Activated CD4-positive, alpha-beta T cell treated with anti-CD3 and anti-CD28 coated beads for 1 hour (primary cell): Measurements from ENCODE around the gene TRIO.

Experiments used
- DNase-seq: peaks from one replicate; pipeline ENCODE4 v3.0.0-alpha.2; 2020

TRIO gene

DNA sequence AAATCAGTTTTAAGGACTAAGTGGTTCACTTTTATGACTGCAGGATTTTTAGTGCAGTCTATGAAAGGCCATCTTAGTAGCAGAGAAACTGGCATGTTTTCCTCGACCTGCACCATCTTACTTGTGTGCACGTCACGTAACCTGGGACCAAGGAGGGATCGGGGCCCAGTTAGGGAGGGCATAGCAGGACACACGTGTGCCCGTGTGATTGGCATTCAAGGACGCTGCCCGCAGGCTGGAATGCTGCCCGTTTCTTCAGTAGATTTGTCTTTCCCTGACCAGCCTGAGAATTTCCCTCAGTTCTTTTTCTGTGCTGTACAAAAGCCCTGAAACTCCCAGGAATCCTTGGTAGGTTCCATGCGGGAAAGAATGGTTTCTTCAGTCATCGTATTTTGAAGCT, 196.3 kb downstream of the TRIO start:
- no peak for DNase-seq

- no peak for DNase-seq
Observed at GRCh38 chr5:14341571-14342230, 198.6 kb downstream of the TRIO start.

DNA sequence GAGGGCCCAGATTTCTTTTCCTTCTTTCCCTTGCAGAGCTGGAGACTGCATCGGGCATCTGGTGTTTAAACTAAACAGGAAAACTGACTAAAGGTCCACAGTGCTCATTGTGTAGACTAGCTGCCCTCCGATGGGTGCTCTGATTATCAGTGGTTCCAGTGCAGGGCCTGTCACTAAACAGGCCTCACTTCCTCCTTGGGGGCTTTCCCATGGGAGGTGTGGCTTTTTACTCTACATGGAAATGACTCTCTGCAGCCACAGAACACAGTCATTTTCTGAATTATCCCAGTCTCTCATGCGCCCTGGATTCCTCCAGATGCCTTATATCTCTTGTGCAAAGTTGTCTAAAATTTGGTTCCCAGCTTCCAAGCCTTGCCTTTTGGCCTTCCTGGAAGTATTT, 199.2 kb downstream of the TRIO start:
- DNase-seq: no peak

- no peak for DNase-seq
Observed at GRCh38 chr5:14343376-14343775, 200.2 kb downstream of the TRIO start.

GRCh38 chr5:14347522-14347921, 204.4 kb downstream of the TRIO start:
- no peak for DNase-seq

GRCh38 chr5:14348142-14348541, 205.0 kb downstream of the TRIO start:
- DNase-seq: no peak

DNA sequence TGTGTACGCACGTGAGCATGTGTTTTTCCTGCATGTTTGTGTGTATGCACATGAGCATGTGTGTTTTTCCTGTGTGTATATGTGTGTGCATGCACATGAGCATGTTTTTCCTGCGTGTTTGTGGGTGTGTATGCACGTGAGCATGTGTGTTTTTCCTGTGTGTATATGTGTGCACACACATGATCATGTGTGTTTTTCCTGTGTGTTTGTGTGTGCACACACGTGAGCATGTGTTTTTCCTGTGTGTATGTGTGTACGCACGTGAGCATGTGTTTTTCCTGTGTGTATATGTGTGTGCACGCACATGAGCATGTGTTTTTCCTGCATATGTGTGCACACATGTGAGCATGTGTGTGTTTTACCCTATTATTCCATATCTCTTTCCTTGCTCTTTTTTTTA, 205.9 kb downstream of the TRIO start:
- no peak for DNase-seq

DNA sequence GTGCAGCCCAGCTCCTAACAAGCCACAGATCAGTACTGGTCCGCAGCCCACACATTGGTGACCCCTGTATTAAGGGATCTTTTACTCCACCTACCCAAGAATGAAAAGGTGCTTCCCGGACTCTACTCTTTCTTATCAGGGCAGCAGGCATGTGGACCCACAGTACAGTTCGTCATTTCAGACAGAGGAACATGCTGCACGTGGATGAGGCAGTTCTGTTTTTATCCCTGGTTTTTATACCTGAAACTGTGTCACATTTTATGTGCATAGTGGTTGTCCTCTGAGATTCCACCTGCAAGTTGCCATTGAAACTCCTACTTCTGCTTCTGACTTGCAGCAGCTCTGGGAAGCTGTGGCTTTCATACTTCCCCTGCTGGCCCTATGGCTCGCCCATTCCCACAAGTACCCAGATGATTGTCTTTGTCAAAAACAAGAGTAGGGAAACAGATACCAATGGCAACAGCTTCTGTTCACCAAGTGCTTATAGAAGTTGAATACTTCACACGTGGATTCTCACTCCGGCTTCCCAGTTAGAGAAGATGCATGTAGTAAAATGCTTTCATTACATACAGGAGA, 208.0 kb downstream of the TRIO start:
- no peak for DNase-seq

GRCh38 chr5:14351845-14352712, 208.9 kb downstream of the TRIO start:
- DNase-seq: peak; percentile 42

DNA sequence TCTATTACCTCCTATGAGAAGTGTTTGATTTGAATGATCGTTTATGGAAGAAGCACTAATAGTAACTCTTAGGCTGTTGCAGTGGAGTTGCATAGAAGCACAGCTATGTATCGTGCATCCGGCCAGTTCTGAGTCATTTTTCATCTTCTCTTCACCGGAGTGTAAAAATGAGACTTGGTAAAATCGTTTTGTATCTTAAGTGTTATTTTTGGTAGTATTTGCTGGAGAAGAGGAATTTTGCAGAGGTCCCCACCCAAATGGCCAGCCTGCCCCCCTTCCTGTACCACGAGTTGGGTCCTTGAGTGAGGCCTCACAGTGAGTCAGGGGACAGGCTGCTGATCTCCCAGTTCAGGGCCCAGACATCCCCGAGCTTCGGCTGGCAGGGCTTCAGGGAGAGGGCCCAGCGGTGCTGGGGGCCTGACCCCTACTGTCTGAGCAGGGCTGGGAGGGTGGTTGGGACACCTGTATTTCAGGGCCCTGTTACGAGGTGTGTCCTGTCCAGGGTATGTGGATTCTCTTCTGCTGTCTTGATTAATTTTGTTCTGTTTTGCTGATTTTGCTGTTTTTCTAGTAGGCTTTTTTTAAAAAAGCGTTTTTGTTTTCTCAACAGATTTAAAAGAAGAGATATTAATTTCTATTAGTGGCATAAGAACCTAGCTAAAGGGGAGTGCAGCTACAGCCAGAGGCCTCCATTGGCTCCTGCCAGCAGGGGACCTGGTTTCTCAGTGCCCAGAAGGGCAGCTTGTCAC, 210.8 kb downstream of the TRIO start:
- no peak for DNase-seq

GRCh38 chr5:14355391-14355790, 212.2 kb downstream of the TRIO start:
- no peak for DNase-seq

GRCh38 chr5:14356305-14356704, 213.2 kb downstream of the TRIO start:
- no peak for DNase-seq

GRCh38 chr5:14357441-14357840, 214.3 kb downstream of the TRIO start:
- DNase-seq: no peak

GRCh38 chr5:14357851-14358250, 214.7 kb downstream of the TRIO start:
- no peak for DNase-seq

DNA sequence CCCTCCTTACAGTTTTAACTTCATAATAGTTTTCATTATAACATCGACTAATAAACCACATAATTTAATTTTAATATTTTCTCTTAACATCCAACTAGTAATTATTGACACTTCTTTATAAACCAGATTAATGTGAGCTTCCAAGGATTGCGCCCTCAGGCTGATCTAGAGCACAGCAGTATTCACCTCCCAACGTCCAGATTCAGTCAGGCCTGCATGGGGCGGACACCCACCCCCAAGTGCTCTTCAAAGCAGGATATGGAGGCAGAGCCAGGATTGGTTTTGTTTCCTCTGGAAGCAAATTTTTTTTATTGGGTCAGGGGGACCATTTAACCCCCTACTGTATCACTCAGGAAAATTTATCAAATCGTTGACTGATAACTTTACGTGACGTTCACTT, 215.4 kb downstream of the TRIO start:
- no peak for DNase-seq

GRCh38 chr5:14359069-14360043, 216.2 kb downstream of the TRIO start:
- no peak for DNase-seq

DNA sequence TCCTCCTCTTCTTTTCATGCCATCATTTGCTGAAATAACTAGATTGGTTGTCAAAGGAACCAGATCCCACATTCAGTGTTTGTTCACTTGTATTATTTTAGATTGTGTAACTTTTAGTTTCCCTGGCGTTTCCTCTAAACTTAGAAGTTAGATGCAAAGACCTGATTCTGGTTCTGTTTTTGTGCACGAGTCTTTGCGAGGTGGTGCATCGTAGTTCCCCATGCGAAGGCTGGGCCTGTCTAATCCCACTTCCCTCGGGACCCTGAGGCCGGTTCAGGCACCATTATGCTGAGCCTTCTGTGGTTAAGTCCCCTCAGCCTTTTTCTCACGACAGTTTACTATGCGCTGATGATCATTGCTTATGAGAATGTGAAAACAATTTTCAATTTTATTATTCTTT, 219.3 kb downstream of the TRIO start:
- no peak for DNase-seq

DNA sequence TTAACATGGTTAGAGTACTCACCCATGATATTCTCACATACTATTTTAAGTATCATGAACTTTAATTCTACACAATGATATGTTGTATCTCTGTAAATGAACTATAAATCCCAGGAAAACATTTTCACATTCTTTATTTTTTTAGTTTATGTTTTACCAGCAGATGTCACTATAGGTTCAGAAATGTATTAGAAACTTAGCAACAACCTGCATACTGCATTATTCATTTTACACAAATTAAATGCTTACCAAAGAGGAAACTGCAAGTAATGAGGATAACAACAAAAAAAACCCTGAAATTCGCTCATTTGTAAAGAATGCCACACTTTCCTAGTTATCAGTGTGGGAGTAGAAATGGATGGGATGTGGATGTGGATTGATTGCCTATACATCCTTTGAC, 221.0 kb downstream of the TRIO start:
- no peak for DNase-seq

GRCh38 chr5:14364576-14365472, 221.7 kb downstream of the TRIO start:
- no peak for DNase-seq

DNA sequence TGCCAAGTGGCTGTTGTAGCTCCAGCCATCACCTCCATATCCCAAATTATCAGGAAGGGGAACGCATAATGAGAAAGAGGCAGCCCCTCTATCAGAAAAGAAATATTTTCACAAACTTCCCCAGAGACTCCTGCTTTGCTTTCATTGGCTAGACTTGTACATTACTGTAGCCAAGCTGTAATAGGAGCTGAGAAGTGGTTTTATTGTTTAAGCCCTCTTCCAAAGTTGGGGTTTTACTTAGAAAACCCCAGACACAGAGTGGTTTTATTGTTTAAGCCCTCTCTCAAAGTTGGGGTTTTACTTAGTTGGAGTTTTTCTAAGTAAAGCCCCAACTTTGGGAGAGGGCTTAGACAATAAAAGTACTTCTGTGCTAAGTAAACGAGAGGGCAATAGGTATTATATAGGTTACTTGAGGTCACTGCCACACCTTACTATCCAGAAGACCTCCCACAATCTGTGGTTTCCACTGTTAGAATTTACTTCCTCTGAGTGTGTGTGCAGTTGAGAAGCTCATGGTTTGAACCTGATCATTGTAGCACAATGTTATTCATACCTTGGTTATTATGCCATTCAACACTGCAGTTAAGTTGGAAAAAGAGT, 222.8 kb downstream of the TRIO start:
- no peak for DNase-seq

GRCh38 chr5:14366763-14367162, 223.6 kb downstream of the TRIO start:
- no peak for DNase-seq
